ENCODE results near the gene TTLL13.
"Not testable (repeated sequence)": the region's sequence is repeated elsewhere in the genome, so short reads cannot be mapped to it uniquely, and the experiment has no call there.

TTLL13 gene

GRCh38 chr15:90266061-90266431, 16.7 kb downstream of the TTLL13 start:
- in situ Hi-C loops (cut with MboI; ENCODE audit: low sequenced_read_pairs, unreplicated experiment) = no loop called here
- TF ChIP-seq, protein P1, sequence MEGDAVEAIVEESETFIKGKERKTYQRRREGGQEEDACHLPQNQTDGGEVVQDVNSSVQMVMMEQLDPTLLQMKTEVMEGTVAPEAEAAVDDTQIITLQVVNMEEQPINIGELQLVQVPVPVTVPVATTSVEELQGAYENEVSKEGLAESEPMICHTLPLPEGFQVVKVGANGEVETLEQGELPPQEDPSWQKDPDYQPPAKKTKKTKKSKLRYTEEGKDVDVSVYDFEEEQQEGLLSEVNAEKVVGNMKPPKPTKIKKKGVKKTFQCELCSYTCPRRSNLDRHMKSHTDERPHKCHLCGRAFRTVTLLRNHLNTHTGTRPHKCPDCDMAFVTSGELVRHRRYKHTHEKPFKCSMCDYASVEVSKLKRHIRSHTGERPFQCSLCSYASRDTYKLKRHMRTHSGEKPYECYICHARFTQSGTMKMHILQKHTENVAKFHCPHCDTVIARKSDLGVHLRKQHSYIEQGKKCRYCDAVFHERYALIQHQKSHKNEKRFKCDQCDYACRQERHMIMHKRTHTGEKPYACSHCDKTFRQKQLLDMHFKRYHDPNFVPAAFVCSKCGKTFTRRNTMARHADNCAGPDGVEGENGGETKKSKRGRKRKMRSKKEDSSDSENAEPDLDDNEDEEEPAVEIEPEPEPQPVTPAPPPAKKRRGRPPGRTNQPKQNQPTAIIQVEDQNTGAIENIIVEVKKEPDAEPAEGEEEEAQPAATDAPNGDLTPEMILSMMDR (IDR thresholded peaks at IDR 0.05; ENCODE audit: borderline replicate concordance, control extremely low read depth, extremely low read depth, insufficient read depth, missing control alignments) = no peak
- peak; percentile 35 for DNase-seq (ENCODE audit: low spot score)

DNA sequence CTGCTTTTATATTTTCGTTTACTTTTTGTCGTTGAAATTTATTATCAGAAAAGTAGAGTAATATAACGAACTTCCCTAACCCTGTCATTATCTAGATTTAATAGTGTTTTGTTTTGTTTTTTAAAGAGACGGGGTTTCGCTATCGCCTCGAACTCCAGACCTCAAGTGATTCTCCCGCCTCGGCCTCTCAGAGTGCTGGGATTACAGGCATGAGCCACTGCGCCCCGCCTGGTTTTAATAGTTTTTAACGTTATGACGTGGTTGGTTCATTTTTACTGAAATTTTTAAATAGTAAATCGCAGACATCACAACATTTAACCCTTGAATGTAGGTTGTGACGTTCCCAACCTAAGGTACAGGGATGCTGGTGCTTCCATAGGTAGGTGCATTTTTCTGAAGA, 17.1 kb downstream of the TTLL13 start:
- TF ChIP-seq, protein P1 (IDR thresholded peaks at IDR 0.05; ENCODE audit: borderline replicate concordance, control extremely low read depth, extremely low read depth, insufficient read depth, missing control alignments) = no peak
- in situ Hi-C loops (cut with MboI; ENCODE audit: low sequenced_read_pairs, unreplicated experiment) = no loop called here
- no peak for DNase-seq (ENCODE audit: low spot score)

DNA sequence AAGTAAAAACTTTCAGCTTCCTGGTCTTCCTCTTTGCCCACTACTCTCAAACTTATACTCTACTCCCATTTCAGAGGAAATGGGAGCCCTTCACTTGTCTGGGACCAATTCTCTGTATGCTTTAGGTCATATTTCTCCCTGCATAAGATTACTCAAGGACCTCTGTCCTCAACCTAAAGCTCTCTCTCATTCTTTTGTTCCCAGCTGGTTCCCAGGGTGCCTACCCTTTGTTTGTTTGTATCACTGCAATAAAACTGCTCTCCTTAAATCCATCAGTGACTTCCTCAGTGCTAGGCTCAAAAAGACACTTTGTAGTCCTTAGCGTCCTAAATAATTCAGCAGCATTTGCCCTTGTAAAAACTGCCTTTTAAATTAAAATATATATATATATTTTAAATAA, 19.1 kb downstream of the TTLL13 start:
- no peak for DNase-seq (ENCODE audit: low spot score)
- TF ChIP-seq, protein P1 (IDR thresholded peaks at IDR 0.05; ENCODE audit: borderline replicate concordance, control extremely low read depth, extremely low read depth, insufficient read depth, missing control alignments) = no peak
- in situ Hi-C loops (cut with MboI; ENCODE audit: low sequenced_read_pairs, unreplicated experiment) = no loop called here

DNA sequence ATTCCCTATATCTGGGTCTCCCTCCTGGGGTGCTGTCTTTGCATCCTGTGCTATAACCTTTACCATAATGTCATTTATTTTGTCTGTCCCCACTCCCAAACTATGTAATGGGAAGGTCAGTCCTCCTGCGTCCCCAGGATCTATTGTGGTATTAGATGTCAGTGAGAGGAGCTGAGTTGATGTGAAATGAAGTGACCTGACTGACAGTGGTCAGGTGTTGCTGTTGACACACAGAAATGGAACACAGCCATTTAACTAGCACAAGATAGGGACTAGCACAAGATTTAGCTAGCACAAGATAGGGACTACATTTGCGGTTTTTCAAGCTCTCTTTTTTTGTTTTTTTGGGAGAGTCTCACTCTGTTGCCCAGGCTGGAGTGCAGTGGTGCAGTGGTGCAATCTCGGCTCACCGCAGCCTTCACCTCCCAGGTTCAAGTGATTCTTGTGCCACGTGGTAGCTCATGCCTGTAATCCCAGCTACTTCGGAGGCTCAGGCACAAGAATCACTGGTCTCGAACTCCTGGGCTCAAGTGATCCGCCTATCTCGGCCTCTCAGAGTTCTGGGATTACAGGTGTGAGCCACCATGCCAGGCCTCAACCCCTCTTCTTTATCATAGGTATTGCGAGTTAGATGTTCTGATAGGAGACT, 21.3 kb downstream of the TTLL13 start:
- in situ Hi-C loops (cut with MboI; ENCODE audit: low sequenced_read_pairs, unreplicated experiment) = no loop called here
- TF ChIP-seq, protein P1 (IDR thresholded peaks at IDR 0.05; ENCODE audit: borderline replicate concordance, control extremely low read depth, extremely low read depth, insufficient read depth, missing control alignments) = no peak
- no peak for DNase-seq (ENCODE audit: low spot score)

- TF ChIP-seq, protein P1 (IDR thresholded peaks at IDR 0.05; ENCODE audit: borderline replicate concordance, control extremely low read depth, extremely low read depth, insufficient read depth, missing control alignments) = no peak
- DNase-seq (ENCODE audit: low spot score) = no peak
- in situ Hi-C loops (cut with MboI; ENCODE audit: low sequenced_read_pairs, unreplicated experiment) = no loop called here
Observed at GRCh38 chr15:90271459-90272166, 22.3 kb downstream of the TTLL13 start.

- DNase-seq (ENCODE audit: low spot score); in situ Hi-C loops (cut with MboI; ENCODE audit: low sequenced_read_pairs, unreplicated experiment): not testable (repeated sequence)
Observed at GRCh38 chr15:90278467-90278866, 29.1 kb downstream of the TTLL13 start.

GRCh38 chr15:90280743-90281142, 31.4 kb downstream of the TTLL13 start:
- DNase-seq (ENCODE audit: low spot score); in situ Hi-C loops (cut with MboI; ENCODE audit: low sequenced_read_pairs, unreplicated experiment): not testable (repeated sequence)

- in situ Hi-C loops (cut with MboI; ENCODE audit: low sequenced_read_pairs, unreplicated experiment); DNase-seq (ENCODE audit: low spot score): not testable (repeated sequence)
Observed at GRCh38 chr15:90281637-90282036, 32.3 kb downstream of the TTLL13 start.

Data from GM13976 (cell line).